Measurements from ENCODE around the gene ERBB4.

ERBB4 gene

GRCh38 chr2:212367431-212367830, 171.2 kb downstream of the ERBB4 start:
- DNase-seq (ENCODE audit: low read depth in 3 of 3, low spot score in 1 of 3) = no peak

DNA sequence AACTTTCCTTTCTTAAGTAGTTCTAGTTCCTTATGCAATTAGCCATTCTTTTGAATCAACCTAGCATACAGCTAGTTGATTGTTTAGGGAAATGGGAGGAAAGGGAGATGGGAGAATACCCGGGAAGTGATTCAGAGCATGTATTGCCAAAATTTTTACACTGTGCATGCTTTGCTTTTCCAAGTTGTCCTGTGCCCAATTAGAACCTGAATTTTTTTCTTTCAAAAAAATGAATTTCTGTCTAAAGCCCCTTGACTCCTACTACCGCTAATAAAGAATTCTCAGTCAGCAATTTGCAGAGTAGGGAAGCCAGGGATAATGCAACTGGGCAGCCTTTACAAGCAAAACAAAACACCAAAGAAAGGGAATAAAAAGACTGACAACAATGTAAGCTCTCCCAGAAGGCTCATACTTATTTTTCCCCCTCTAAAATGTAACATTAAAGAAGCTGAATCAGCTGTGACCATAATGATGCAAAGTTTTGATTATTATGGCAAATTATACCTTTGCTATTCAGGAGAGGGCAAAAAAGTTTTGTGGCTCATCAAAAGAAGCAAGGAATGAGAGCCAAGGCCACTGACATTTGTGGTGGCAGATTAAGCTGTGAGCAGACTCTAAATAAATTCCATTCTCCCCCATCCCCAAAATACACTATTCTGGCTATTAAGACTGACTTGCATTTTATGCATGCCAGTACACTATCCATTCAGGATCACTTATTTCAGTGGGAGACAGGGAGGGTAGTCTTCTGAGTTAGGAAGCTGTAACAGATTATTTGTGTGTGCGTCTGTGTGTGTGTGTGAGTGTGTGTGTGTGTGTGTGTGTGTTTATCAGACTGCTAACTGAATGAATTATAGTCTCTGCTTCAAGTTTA, 174.3 kb downstream of the ERBB4 start:
- DNase-seq (ENCODE audit: low read depth in 3 of 3, low spot score in 1 of 3) = no peak

DNA sequence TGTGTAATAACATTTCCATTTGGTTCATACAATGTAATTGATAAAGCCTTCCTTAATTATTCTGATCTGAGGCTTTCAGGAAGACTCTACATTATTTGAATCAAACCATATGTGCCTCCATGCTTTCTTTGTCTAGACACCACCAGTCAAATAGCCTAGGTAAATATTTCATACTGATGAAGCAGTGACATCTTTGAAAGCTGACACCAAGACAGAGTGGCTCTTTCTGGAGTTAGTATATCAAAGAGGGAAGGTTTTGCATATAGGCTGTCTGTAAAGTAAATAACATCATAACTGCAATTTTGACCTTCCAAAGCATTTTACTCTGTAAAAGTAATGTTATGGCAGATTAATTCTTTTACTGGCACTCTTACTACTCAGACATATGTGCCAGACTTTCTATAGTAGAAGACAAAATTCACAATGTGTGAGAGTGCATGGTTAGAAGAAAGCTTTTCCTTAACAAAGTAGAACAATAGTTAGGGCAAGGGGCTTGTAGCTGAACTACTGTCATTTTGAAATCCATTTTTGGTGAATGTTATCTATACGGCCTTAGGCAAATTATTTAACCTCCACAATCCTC, 177.3 kb downstream of the ERBB4 start:
- no peak for DNase-seq (ENCODE audit: low read depth in 3 of 3, low spot score in 1 of 3)

- DNase-seq (ENCODE audit: low read depth in 3 of 3, low spot score in 1 of 3) = no peak
Measured at GRCh38 chr2:212360068-212360460, 178.5 kb downstream of the ERBB4 start.

- no peak for DNase-seq (ENCODE audit: low read depth in 3 of 3, low spot score in 1 of 3)
Measured at GRCh38 chr2:212359425-212360067, 179.1 kb downstream of the ERBB4 start.

GRCh38 chr2:212357606-212358005, 181.0 kb downstream of the ERBB4 start:
- no peak for DNase-seq (ENCODE audit: low read depth in 3 of 3, low spot score in 1 of 3)

DNA sequence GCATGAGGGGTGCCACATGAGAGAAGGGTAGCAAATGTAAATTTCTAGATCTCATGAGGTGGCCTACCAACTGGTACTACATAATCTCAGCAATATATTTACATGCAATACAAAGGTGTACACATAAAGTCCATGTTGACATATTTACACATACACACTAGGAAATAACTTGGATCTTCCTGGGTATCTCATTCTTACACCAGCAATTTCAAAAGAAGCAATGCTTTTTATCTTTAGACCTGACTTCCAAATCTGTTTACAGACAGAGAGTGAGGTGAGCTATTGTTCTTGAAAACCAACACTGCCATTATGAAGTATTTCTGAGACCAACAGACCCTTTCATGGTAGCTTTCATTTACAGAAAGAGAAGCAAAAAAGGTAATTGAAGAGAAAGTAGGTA, 184.2 kb downstream of the ERBB4 start:
- DNase-seq (ENCODE audit: low read depth in 3 of 3, low spot score in 1 of 3) = no peak

DNA sequence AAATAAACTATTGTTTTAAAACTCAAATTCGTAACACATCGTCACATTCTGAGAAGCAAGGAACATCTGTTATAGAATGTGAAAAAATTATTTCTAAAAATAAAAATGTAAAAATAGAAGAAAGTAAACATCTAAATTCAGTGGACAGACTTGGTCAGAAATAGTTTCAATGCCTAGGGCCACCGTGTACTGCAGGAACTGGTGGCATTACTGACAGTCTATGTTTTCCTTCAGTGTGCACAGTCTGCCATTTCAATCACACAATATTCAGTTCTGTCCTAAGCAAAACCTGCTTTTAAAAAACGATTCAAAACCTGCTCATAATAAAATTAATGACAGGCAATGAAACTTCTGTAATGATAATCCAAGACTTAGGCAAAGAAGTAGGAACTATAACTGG, 190.1 kb downstream of the ERBB4 start:
- no peak for DNase-seq (ENCODE audit: low read depth in 3 of 3, low spot score in 1 of 3)

GRCh38 chr2:212346865-212347264, 191.7 kb downstream of the ERBB4 start:
- no peak for DNase-seq (ENCODE audit: low read depth in 3 of 3, low spot score in 1 of 3)

DNA sequence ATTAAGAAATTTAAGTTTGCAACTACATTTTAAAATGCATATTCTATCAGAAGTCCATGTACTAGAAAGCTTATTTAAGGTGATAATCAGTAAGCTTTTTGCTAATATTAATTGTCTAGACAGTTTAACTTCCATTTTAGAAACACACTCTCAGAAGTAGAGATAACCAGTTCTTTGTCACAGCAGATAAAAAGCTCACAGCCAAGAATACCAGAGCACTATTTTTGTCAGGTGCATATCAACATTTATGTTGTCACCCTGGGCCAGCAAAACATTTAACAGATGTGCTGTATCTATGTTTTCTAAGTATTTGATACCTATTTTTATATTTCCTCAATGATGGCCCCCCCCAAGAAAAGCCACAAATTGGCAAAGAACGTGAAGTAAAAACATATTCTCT, 192.6 kb downstream of the ERBB4 start:
- no peak for DNase-seq (ENCODE audit: low read depth in 3 of 3, low spot score in 1 of 3)

GRCh38 chr2:212344131-212344530, 194.5 kb downstream of the ERBB4 start:
- DNase-seq (ENCODE audit: low read depth in 3 of 3, low spot score in 1 of 3) = no peak

DNA sequence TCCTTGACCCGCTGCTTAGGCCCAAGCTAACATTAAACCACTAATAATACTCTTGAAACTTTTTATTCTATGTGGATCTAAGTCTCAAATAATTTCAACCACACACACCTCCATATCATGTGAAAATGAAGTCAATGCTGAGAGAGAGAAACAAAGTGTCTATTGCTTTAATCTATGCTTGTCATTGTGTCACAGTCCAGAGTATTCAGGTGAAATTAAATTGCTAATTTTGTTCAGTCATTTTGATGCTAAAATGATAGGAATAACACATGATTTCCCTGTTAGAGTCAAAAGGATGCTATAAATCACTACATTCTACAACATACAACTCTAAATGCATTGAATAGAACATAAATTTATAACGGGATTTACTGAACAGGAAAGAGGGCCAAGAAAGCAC, 195.4 kb downstream of the ERBB4 start:
- no peak for DNase-seq (ENCODE audit: low read depth in 3 of 3, low spot score in 1 of 3)

DNA sequence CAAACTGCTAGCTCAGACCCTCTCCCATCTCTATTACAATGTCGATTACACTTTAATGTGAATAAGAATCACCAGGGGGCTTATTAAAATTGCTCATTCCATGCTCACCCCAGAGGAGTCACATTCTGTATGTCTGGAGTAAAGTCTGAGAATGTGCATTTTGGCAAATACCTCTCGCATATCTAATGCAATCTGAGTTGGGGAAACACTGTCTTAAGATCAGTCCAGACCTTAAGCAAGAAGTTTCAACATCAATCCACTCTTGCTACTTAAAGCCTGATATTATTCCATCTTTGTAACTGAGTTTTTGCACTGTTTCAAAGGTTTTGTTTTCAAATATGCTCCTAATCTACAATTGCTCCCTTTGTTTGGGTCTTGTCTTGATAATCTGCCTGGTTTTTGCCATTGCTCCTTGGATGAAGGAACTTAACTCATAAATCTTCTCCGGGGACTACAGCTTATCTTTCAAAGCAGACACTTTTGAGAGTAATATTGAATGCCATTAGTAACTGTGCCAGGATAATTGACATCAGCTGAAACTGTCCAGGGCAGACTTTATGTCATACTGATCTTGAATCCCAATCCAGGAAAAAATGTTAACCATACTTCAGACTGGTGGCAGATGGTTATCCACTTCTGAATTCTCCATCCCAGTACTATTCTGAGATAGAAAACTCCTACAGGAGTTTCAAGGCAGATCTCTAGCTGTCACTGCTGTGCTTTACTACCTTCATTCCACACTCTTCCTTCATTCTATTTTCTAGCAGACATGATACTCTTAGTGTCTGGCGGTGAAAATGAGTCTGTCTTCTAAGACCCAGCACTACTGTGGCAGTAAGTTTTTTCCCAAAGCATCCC, 200.9 kb downstream of the ERBB4 start:
- no peak for DNase-seq (ENCODE audit: low read depth in 3 of 3, low spot score in 1 of 3)

- DNase-seq (ENCODE audit: low read depth in 3 of 3, low spot score in 1 of 3) = no peak
Measured at GRCh38 chr2:212337036-212337435, 201.6 kb downstream of the ERBB4 start.

GRCh38 chr2:212330263-212330662, 208.3 kb downstream of the ERBB4 start:
- DNase-seq (ENCODE audit: low read depth in 3 of 3, low spot score in 1 of 3) = no peak

GRCh38 chr2:212328712-212329496, 209.7 kb downstream of the ERBB4 start:
- DNase-seq (ENCODE audit: low read depth in 3 of 3, low spot score in 1 of 3) = no peak

DNA sequence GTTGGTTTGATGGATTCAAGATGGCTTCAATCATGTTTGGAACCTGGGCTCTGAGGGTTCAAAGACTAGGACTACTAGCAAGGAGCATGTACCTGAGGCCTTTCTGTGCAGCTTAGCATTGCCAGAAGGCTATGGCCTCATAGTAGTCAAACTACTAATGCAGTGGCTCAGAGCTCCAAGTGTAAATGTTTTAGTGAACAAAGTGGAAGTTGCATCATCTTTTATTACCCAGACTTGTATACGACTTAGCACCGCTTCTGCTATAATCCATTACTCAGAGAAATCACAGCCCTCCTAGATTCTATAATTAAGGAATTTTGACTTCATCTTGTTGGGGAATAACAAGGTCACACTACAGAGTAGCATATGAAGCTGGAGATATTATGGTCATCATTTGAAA, 210.5 kb downstream of the ERBB4 start:
- DNase-seq (ENCODE audit: low read depth in 3 of 3, low spot score in 1 of 3) = no peak

DNA sequence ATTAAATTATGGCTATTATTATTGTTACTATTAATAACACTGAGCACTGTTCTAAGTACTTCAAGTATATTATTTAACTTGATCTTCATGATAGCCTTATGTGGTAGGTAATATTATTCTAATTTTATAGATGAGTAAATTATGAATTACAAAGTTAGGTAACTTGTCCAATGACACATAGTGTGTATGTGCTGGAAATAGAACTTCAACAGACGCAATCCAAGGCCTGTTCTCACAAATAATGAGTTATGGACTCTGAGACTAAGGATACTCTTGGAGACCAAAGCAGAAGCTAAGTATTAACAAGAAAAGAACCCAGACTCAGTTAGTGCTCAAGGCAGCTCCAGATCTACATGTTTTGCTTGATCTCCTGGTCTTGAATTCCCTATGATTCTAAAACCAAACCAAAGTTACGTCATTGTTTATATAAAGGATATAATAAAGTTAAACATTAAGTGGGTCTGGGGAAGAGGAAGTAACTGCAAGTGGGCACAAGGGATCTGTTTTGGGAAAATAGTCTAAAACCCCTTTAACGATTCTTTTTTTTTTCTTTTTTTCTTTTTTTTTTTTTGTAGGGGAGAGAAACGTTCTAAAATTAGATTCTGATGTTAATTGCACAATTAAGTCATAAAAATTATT, 211.3 kb downstream of the ERBB4 start:
- DNase-seq (ENCODE audit: low read depth in 3 of 3, low spot score in 1 of 3) = no peak

- DNase-seq (ENCODE audit: low read depth in 3 of 3, low spot score in 1 of 3) = no peak
Measured at GRCh38 chr2:212318636-212319035, 220.0 kb downstream of the ERBB4 start.

GRCh38 chr2:212314680-212315079, 223.9 kb downstream of the ERBB4 start:
- DNase-seq (ENCODE audit: low read depth in 3 of 3, low spot score in 1 of 3) = no peak

All from stimulated activated CD4-positive, alpha-beta T cell treated with anti-CD3 and anti-CD28 coated beads, TNF-alpha, amount 100 ng/mL, for 1 hour (primary cell).